Colonic mucosa (tissue), 4 donors: ENCODE measurements around the gene FOXC1. TPM values are rescaled to one million over a fixed set of nuclear protein-coding genes. Genes with fewer than 3 reads are reported as not detected.

Experiments used
- DNase-seq: peaks from one replicate; pipeline ENCODE4 v3.0.0-alpha.2; 2020
- H3K27ac ChIP-seq: fragments of 200-600 bp; one replicate; pipeline ENCODE4 v1.8.0; 2021
- H3K27me3 ChIP-seq: fragments of 200-600 bp; one replicate; pipeline ENCODE4 v1.8.0; 2021
- H3K36me3 ChIP-seq: fragments of 200-600 bp; one replicate; pipeline ENCODE4 v1.8.0; 2021
- H3K4me1 ChIP-seq: fragments of 200-600 bp; one replicate; pipeline ENCODE4 v1.8.0; 2021; ENCODE audit warnings: mild to moderate bottlenecking
- H3K4me3 ChIP-seq: fragments of 200-600 bp; one replicate; pipeline ENCODE4 v1.8.0; 2021
- H3K9ac ChIP-seq, 2 donors: one replicate each; pipeline ENCODE4 v1.7.0; 2013; ENCODE audit warnings: control low read depth in 2 of 2, low read depth in 2 of 2, low read length in 2 of 2
- H3K9me3 ChIP-seq: fragments of 200-600 bp; one replicate; pipeline ENCODE4 v1.8.0; 2021
- CTCF ChIP-seq: fragments of 200-600 bp; IDR thresholded peaks from one replicate; pipeline ENCODE4 v1.8.0; 2022; ENCODE audit warnings: antibody characterized with exemption, mild to moderate bottlenecking
- intact Hi-C: fragments of 100-400 bp; cut with DNase I; formaldehyde crosslinking; loops from one replicate; pipeline ENCODE4 v1.14.1; 2022
- total RNA-seq, 2 donors: library from RNA; stranded (reverse); fragmentation: NEBNext Ultra II Directional in 1 of 2; extraction: Animal tissue kit (Norgen Biotek cat#: 25700) in 1 of 2; gene quantifications; one replicate each; pipeline ENCODE4 v1.2.1, GENCODE V29; 2021
- donor health status: healthy.
- donor health status: DM: no; HTN: no; CAD: no.
- donor health status: DM: no; HTN: no; CAD: no.

FOXC1 gene
- total RNA-seq, 2 donors from 2014 or later = 0.69 to 1.5 TPM

GRCh38 chr6:1580109-1580508 is 29.6 kb upstream of the FOXC1 start:
- intact Hi-C loops = no loop called here
- H3K4me1 ChIP-seq = no peaks in the 10 kb centered on the region
- no peaks in the 10 kb centered on the region for H3K9me3 ChIP-seq
- no peak overlapping the region for H3K4me3 ChIP-seq
- no peaks in the 10 kb centered on the region for H3K36me3 ChIP-seq
- DNase-seq = no peak
- H3K27me3 ChIP-seq = no peaks in the 10 kb centered on the region
- no peak for TF ChIP-seq CTCF
- no peak overlapping the region for H3K27ac ChIP-seq
- no peak overlapping the region for H3K9ac ChIP-seq

- H3K4me1 ChIP-seq = no peaks in the 10 kb centered on the region
- H3K9ac ChIP-seq = no peak overlapping the region
- H3K4me3 ChIP-seq = no peak overlapping the region
- H3K27ac ChIP-seq = no peak overlapping the region
- intact Hi-C loops = no loop called here
- no peaks in the 10 kb centered on the region for H3K9me3 ChIP-seq
- H3K27me3 ChIP-seq = no peaks in the 10 kb centered on the region
- H3K36me3 ChIP-seq = no peaks in the 10 kb centered on the region
- no peak for DNase-seq
- TF ChIP-seq CTCF = no peak
Measured at GRCh38 chr6:1580585-1580984, 29.1 kb upstream of the FOXC1 start.

GRCh38 chr6:1581120-1581991 is 28.4 kb upstream of the FOXC1 start:
- Histone ChIP-seq H3K27ac (no peak overlapping the region), H3K9ac (no peak overlapping the region), H3K9me3 (no peaks in the 10 kb centered on the region), H3K4me3 (no peak overlapping the region), H3K4me1 (no peaks in the 10 kb centered on the region), H3K36me3 (no peaks in the 10 kb centered on the region), H3K27me3 (no peaks in the 10 kb centered on the region)
- intact Hi-C loops = no loop called here
- no peak for DNase-seq
- no peak for TF ChIP-seq CTCF

- H3K4me3 ChIP-seq = no peak overlapping the region
- intact Hi-C loops = no loop called here
- no peak overlapping the region for H3K27ac ChIP-seq
- no peak for DNase-seq
- H3K27me3 ChIP-seq = no peaks in the 10 kb centered on the region
- no peak overlapping the region for H3K9ac ChIP-seq
- no peak for TF ChIP-seq CTCF
- H3K9me3 ChIP-seq = no peaks in the 10 kb centered on the region
- H3K4me1 ChIP-seq = no peaks in the 10 kb centered on the region
- H3K36me3 ChIP-seq = no peaks in the 10 kb centered on the region
Measured at GRCh38 chr6:1584146-1584545, 25.6 kb upstream of the FOXC1 start.

- intact Hi-C loops = no loop called here
- Histone ChIP-seq H3K4me3 (no peak overlapping the region), H3K27ac (no peak overlapping the region), H3K9me3 (no peaks in the 10 kb centered on the region), H3K27me3 (no peaks in the 10 kb centered on the region), H3K4me1 (no peaks in the 10 kb centered on the region), H3K9ac (no peak overlapping the region), H3K36me3 (no peaks in the 10 kb centered on the region)
- TF ChIP-seq CTCF = no peak
- no peak for DNase-seq
Measured at GRCh38 chr6:1584996-1585668, 24.6 kb upstream of the FOXC1 start.
